Gastroesophageal sphincter (tissue), 4 donors: ENCODE data around the gene MYO5A. TPM values are rescaled to one million over a fixed set of nuclear protein-coding genes. Genes with fewer than 3 reads are reported as not detected.

Source experiments
- ATAC-seq: fragments of 150-250 bp; one replicate; pipeline ENCODE4 v1.9.1; 2016; ENCODE audit warnings: mild to moderate bottlenecking, moderate library complexity
- H3K27ac ChIP-seq, 4 donors: fragments of 200-600 bp; sonication (generic) in 3 of 4; 1 replicate in 3 of 4; 2 replicates in 1 of 4; pipeline ENCODE4 v1.5.1; 2016 to 2019
- H3K27me3 ChIP-seq: fragments of 200-600 bp; sonication (generic); one replicate; pipeline ENCODE4 v1.5.1; 2019
- H3K36me3 ChIP-seq, 2 donors: fragments of 200-600 bp; sonication (generic); one replicate each; pipeline ENCODE4 v1.5.1; 2019; ENCODE audit warnings: control low read depth in 1 of 2
- H3K4me1 ChIP-seq, 3 donors: fragments of 200-600 bp; sonication (generic); 1 replicate in 2 of 3; 2 replicates in 1 of 3; pipeline ENCODE4 v1.5.1; 2016 to 2019; ENCODE audit warnings: control low read depth in 2 of 3
- H3K4me3 ChIP-seq, 2 donors: fragments of 200-600 bp; sonication (generic); one replicate each; pipeline ENCODE4 v1.5.1; 2019; ENCODE audit warnings: mild to moderate bottlenecking in 1 of 2, moderate library complexity in 1 of 2
- H3K9me3 ChIP-seq, 3 donors: fragments of 200-600 bp; sonication (generic); one replicate each; pipeline ENCODE4 v1.5.1; 2017 to 2019; ENCODE audit warnings: control low read depth in 2 of 3
- CTCF ChIP-seq, 4 experiments: fragments of 200-600 bp in 2 of 4; fragments of 450-650 bp in 2 of 4; sonication (generic) in 1 of 4; IDR thresholded peaks; one replicate each; pipeline ENCODE4 v1.5.1; 2017 to 2019; ENCODE audit warnings: antibody characterized with exemption in 4 of 4, mild to moderate bottlenecking in 2 of 4, moderate library complexity in 2 of 4
- EP300 ChIP-seq: sonication (generic); formaldehyde crosslinking; IDR thresholded peaks from one replicate; pipeline ENCODE4 v1.6.1; 2017; ENCODE audit warnings: antibody characterized with exemption, mild to moderate bottlenecking
- POLR2A ChIP-seq, 2 donors: fragments of 450-650 bp; IDR thresholded peaks; one replicate each; pipeline ENCODE4 v1.6.1; 2017; ENCODE audit warnings: antibody characterized with exemption in 2 of 2, mild to moderate bottlenecking in 2 of 2, moderate library complexity in 1 of 2
- POLR2AphosphoS5 ChIP-seq: sonication (generic); formaldehyde crosslinking; IDR thresholded peaks from one replicate; pipeline ENCODE4 v1.6.1; 2017; ENCODE audit warnings: antibody characterized with exemption
- WGBS, 2 donors: methylation state at CpG; one replicate each; pipeline ENCODE4 v1.1.5; 2018; ENCODE audit warnings: low coverage in 1 of 2; 5-methylcytosine and 5-hydroxymethylcytosine counted together
- total RNA-seq, 4 donors: library from RNA; depleted of rRNA; stranded (reverse); fragments of >200 nt; gene quantifications; one replicate each; pipeline ENCODE4 v1.1.0, GENCODE V29; 2016

MYO5A gene
- total RNA-seq, 4 donors from 2014 or later: 24.3 to 41.9 (median 31.2) TPM

- no peak for ATAC-seq
- Histone ChIP-seq H3K36me3 (no peaks in the 10 kb centered on the region), H3K4me1 (peaks cover 0 to 34% (median 4%) of the 10 kb centered on the region in 3 donors), H3K27ac (peak overlapping the region; percentile 51 to 90 (median 88)), H3K9me3 (no peaks in the 10 kb centered on the region), H3K4me3 (peak overlapping the region; percentile 69 to 76), H3K27me3 (no peaks in the 10 kb centered on the region)
- TF ChIP-seq EP300 (no peak), POLR2A (IDR thresholded peaks at IDR 0.05) (no peak), POLR2AphosphoS5 (no peak), CTCF (IDR thresholded peaks at IDR 0.05) (no peak)
- WGBS, 2 donors: 10 to 47% methylated on average over 3 to 14 of the region's 32 CpGs
Observed at GRCh38 chr15:52527911-52528563, 643 bp downstream of the MYO5A start.

GRCh38 chr15:52527196-52527910 is 1.3 kb downstream of the MYO5A start:
- H3K27me3 ChIP-seq: no peaks in the 10 kb centered on the region
- H3K9me3 ChIP-seq: no peaks in the 10 kb centered on the region
- peak overlapping the region in 1 of 2 donors; percentile 76 for H3K4me3 ChIP-seq
- TF ChIP-seq POLR2AphosphoS5 (no peak), POLR2A (IDR thresholded peaks at IDR 0.05) (no peak), EP300 (no peak), CTCF (IDR thresholded peaks at IDR 0.05) (no peak)
- ATAC-seq: no peak
- peak overlapping the region in 3 of 4 donors; percentile 86 to 90 (median 89) for H3K27ac ChIP-seq
- no peaks in the 10 kb centered on the region for H3K36me3 ChIP-seq
- peaks cover 0 to 41% (median 4%) of the 10 kb centered on the region in 3 donors for H3K4me1 ChIP-seq
- WGBS, 2 donors: 79 to 90% methylated on average over 7 of the region's 7 CpGs

- no peaks in the 10 kb centered on the region for H3K27me3 ChIP-seq
- TF ChIP-seq POLR2A (IDR thresholded peaks at IDR 0.05) (no peak), POLR2AphosphoS5 (no peak), CTCF (IDR thresholded peaks at IDR 0.05) (no peak), EP300 (no peak)
- H3K4me1 ChIP-seq: peaks cover 0 to 49% (median 0%) of the 10 kb centered on the region in 3 donors
- no peak overlapping the region for H3K4me3 ChIP-seq
- H3K36me3 ChIP-seq: no peaks in the 10 kb centered on the region
- WGBS, 2 donors: 92 to 94% methylated on average over 4 of the region's 4 CpGs
- no peaks in the 10 kb centered on the region for H3K9me3 ChIP-seq
- no peak overlapping the region for H3K27ac ChIP-seq
- no peak for ATAC-seq
Observed at GRCh38 chr15:52524223-52525136, 4.2 kb downstream of the MYO5A start.

GRCh38 chr15:52523647-52524046 is 5.0 kb downstream of the MYO5A start:
- no peak overlapping the region for H3K27ac ChIP-seq
- H3K36me3 ChIP-seq: no peaks in the 10 kb centered on the region
- no peaks in the 10 kb centered on the region for H3K9me3 ChIP-seq
- TF ChIP-seq POLR2AphosphoS5: no peak
- no peak for TF ChIP-seq POLR2A (IDR thresholded peaks at IDR 0.05)
- peaks cover 0 to 44% (median 0%) of the 10 kb centered on the region in 3 donors for H3K4me1 ChIP-seq
- no peaks in the 10 kb centered on the region for H3K27me3 ChIP-seq
- no peak overlapping the region for H3K4me3 ChIP-seq
- 66 to 90% methylated on average over 4 of the region's 5 CpGs for WGBS, 2 donors
- ATAC-seq: no peak

- no peak overlapping the region for H3K27ac ChIP-seq
- no peaks in the 10 kb centered on the region for H3K27me3 ChIP-seq
- H3K36me3 ChIP-seq: no peaks in the 10 kb centered on the region
- no peak for ATAC-seq
- TF ChIP-seq EP300 (no peak), POLR2A (IDR thresholded peaks at IDR 0.05) (no peak), CTCF (IDR thresholded peaks at IDR 0.05) (no peak), POLR2AphosphoS5 (no peak)
- no peaks in the 10 kb centered on the region for H3K9me3 ChIP-seq
- H3K4me3 ChIP-seq: no peak overlapping the region
- 0 to 55% methylated on average over 2 to 3 of the region's 3 CpGs for WGBS, 2 donors
- H3K4me1 ChIP-seq: peaks cover 0 to 43% (median 0%) of the 10 kb centered on the region in 3 donors
Observed at GRCh38 chr15:52523192-52523591, 5.5 kb downstream of the MYO5A start.
